HG03575 (cell line): Measurements from ENCODE around the gene CHST9.
"Not testable (repeated sequence)": the region's sequence is repeated elsewhere in the genome, so short reads cannot be mapped to it uniquely, and the experiment has no call there.

Source experiments
- ATAC-seq: cut with Tn5 transposase; IDR thresholded peaks from one replicate; pipeline ENCODE4 v1.9.1; 2021; ENCODE audit not compliant: unreplicated experiment, insufficient number of reproducible peaks, low FRiP score; ENCODE audit errors: extremely low read depth

Gene CHST9

DNA sequence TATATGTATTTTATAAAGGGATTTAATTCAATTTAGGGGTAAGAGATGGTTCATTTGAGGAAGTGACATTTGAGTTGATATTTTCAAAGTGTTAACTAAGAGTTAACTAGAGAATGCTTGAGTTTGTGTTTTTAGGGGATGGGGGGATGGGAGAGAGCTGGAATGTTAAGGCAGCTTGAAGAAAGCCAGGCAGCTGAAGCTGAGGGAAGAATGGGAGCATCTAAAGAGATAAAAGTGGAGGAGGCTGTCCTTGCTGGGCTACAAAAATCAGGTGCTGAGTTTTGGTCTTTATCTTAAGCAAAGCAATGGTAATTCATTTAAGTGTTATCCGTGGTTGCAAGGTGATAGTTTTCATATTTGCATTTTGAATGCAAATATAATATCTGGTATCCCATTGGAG is 9.2 kb downstream of the CHST9 start:
- no peak for ATAC-seq

DNA sequence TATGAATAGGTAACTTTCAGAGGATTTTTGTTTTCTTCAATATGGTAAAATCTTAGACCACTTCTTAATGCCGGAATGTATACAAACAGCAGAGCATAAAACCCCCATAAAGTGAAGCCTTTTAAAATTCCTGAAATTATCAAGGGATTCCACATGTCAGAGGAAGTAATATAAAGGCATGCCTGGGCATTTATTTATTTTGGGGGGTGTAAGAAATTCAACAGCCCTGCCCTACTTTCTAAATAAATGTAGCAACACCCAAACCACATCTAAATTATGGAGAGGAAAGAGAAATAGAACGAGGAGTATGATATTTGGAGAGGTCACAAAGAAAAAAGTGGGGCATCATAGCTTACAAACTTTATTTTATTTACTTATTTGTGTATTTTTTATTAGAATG is 9.9 kb downstream of the CHST9 start:
- ATAC-seq = no peak

DNA sequence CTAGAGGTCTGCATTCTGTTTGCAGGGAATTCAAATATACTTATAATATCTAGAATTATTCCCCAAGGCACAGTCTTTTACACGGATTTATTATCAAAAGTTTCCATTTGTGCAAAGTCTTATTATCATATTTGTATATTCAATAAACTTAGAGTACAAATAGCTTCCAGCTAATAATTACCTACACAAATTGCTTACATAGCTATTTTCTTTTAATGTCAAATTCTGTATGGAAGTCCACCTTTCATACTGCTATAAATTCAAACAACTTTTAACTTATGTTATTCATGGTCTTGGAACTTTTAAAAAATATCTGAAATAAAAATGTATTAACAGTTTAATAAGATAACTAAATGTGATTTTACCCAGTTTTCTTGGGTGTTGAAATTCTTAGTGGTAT is 13.1 kb downstream of the CHST9 start:
- ATAC-seq = no peak

DNA sequence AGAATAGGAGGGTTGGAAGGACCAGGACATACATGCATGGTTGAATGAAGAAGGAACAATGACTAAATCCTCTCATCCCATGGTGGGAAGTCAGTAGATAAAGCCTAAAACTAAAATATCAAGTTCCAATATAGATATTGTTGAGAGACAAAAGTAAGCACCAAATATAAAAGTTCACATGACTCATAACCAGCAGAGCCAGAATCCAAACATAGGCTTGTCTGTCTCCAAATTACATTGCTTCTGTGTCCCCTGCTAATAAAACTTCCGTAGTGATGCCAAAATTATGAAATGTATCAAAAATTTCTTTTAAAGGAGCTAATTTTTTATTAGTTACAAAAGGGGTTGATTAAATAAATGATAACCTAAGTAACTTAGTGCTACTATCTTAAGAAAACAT is 19.7 kb downstream of the CHST9 start:
- no peak for ATAC-seq

DNA sequence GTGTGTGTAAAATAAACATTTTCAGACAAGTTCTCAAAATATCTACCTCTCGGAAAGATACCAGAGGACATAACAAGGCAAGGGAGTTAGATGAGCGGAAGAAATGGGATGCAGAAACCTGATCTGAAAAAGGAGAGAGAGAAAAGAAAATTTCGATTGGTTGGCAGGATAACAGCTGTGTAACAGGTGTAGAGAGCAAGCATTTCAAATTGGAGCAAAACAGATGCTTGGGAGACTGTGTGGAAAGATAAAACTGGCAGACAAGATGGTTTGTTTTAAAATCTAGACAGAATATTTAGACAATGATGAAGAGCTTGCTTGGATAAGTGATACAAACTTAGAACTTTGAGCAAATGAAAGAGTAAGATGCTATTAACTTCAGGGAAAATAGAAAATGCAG is 20.2 kb downstream of the CHST9 start:
- ATAC-seq = no peak

DNA sequence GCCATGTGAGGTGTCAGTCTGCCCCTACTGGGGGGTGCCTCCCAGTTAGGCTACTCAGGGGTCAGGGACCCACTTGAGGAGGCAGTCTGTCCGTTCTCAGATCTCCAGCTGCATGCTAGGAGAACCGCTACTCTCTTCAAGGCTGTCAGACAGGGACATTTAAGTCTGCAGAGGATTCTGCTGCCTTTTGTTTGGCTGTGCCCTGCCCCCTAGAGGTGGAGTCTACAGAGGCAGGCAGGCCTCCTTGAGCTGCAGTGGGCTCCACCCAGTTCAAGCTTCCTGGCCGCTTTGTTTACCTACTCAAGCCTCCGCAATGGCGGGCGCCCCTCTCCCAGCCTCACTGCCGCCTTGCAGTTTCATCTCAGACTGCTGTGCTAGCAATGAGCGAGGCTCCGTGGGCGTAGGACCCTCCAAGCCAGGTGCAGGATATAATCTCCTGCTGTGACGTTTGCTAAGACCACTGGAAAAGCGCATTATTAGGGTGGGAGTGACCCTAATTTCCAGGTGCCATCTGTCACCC is 21.9 kb downstream of the CHST9 start:
- not testable (repeated sequence) for ATAC-seq

DNA sequence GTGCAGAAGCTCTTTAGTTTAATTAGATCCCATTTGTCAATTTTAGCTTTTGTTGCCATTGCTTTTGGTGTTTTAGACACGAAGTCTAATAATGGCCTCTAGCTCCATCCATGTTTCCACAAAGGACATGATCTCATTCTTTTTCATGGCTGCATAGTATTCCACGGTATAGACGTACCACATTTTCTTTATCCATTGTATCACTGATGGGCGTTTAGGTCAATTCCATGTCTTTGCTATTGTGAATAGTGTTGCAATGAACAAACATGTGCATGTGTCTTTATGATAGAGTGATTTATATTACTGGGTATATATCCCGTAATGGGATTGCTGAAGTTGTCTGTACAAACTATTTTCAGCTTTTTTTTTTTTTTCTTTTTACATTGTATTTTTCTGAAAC is 35.9 kb downstream of the CHST9 start:
- not testable (repeated sequence) for ATAC-seq

DNA sequence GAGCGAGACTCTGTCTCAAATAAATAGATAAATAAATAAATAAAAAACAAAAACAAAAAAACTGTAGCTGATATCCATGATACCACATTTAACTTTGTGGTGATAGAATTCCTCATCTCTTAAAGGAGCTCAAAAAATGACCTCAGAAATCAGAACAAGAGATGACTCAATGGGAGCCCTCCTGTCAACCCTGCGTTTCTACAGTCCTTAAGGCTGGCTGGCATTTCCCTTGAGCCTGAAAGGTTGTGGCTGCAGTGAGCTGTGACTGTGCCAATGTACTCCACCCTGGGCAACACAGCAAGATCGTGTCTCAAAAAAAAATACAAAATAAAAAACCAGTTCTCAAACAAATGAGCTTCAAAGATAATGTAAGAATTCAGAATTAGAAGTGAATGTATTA is 40.4 kb downstream of the CHST9 start:
- ATAC-seq = no peak

DNA sequence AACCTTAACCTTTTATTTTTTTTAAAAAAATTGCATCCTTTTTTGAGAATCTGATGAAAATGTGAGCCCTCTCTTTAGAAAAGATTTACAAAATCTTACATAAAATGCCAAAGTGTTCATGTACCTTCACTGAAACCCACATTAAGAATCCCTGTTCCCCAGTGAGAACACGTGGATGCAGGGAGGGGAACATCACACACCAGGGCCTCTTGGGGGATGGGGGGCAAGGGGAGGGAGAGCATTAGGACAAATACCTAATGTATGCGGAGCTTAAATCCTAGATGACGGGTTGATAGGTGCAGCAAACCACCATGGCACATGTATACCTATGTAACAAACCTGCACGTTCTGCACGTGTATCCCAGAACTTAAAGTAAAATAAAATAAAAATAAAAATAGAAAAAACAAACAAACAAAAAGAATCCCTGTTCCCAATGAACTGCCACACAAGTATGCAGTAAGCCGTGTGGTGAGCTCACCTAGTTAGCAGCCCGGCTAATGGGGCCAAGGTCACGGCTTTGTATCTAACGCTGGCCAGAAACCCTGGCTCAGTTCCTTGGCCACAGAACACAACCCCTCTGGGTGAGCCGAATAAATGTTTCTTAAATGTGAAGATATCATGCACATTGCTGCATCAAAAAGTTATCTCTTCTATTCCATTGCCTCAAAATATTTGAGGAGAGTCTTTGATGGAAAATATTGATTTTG is 41.4 kb downstream of the CHST9 start:
- no peak for ATAC-seq

DNA sequence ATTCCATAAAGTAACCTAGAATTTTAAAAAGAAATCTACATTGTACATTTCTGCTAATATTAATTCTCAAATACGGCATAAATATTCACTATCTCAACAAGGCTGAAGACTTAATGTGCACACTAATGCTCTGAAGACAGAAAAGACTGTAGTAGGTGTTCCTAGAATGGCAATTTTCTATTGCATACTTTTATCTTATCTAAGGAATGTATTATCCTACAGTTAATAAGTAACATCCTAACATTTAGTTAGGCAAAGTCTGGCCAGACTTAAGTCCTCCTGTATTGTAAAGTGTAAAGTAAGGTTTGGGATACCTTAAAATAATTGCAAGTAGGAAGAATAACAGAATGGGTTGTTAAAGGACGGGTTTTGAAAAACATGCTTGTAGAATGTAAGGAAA is 42.2 kb downstream of the CHST9 start:
- ATAC-seq = no peak

DNA sequence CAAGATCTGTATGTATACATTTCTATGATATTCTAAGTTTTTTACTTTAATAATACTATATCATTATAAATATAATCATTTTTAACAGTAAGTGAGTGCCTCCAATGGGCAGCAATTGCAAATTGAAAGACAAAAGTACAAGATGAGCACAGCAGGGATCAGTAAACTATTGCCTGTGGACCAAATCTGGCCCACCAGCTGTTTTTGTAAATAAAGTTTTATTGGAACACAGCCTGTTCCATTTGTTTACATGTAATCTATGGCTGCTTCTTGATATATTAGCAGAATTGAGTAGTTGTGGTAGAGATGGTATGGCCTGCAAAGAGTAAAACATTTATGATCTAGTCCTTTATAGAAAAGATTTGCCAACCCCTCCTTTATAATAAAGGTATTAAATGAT is 43.2 kb downstream of the CHST9 start:
- ATAC-seq = no peak

DNA sequence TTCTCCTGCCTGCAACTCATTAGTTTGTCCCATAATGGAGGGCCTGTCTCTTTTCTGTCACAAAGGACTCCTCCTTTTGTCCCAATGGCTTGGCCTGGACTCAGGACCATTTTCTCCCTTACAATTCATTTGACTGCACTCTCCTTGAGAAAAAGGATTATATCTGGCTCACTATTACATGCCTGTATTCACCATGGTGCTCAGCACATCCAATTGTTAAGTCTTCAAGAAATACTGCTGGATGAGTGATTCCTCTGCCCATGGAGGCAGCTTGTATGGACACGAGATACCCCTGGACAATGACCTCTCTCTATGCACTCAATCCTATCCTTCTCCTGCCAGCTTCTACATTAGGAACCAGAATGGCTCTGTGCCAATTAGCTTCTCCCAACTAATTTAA is 47.0 kb downstream of the CHST9 start:
- no peak for ATAC-seq

DNA sequence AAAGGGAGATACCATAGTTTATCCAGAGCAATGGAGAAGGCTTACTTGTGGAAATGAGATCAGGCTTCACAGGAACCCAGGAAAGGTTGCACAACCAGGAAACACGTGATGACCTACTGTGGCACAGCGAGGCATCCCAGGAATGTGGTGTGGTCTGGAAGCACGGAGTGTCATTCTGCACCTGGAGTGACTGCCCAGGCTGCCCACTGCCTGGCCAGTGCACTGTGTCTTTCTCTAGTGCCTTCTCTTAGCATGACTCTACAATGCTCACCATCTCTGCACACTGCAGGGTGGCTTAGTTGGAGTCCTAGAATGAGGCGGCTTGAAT is 48.9 kb downstream of the CHST9 start:
- ATAC-seq = no peak

DNA sequence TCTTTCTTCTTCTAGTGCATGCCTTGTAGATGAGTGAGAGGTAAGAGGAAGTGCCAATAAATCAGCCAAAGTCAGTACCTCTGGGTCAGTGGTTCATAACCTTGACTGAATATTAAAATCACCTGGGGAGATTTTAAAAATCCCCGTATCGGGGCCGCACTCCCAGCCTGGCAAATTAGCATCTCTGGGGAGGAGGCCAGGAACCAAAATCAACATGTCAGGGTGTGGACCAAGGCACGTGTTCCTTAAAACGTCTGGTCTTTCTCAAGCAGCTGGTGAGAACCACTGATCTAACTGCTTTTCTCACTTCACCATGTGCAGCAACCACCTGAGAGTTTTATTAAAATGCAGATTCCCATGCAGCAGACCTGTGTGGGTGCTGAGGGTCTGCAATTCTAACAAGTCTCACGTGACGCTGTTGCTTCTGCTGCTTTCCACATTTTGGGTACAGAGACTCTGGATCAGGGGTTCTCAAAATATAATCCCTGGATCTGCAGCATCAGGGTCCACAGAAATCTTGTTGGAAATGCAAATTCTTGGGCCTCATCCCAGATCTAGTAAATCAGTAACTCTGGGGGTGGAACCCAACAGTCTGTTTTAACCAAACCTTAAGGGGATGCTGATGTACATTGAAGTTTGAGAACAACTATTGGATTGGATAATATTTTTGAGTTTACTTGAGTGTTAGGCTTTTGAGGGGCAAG is 49.5 kb downstream of the CHST9 start:
- no peak for ATAC-seq

DNA sequence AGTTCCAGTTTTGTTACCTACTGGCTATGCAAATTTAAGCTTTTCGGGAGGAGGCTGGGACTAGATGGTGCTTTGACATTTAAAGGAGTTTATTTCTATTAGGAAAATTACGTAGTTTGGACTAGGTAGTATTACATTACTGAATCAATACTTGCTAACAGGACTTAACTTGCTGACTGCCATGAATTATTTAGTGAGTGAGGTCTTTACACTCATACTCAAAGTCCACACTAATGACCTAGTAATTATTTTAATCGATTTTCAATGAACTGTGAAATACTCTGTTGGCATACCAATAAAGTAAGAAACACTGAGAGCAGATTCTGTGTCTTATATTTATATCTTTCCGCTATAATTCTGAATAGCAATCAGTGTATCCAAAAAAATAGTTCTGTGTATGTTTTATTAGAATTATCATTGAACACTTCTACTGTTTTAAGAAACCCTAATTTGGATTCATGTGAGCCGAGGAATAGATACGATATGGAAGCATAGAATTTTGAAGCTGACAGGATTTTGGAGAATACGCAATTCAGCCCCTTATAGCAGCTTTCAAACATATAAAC is 55.0 kb downstream of the CHST9 start:
- no peak for ATAC-seq

DNA sequence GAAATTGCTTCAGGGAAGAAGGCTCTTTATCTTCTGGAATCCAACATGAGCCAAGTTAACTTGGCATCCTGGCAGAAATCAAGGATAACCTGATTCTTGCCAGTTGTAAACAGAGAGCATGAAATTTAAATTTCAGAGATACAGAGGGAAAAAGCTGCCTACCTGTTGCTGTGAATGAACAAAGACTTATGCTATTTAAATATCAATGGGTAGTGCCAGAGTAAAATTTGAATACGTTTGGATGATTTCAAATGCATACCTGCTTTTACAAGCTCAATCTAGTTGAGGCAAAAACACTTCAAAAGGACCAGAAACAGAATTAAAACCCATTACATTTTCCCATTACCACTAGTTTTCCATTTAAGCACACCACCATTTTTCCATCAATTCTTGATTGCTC is 60.9 kb downstream of the CHST9 start:
- ATAC-seq = no peak

DNA sequence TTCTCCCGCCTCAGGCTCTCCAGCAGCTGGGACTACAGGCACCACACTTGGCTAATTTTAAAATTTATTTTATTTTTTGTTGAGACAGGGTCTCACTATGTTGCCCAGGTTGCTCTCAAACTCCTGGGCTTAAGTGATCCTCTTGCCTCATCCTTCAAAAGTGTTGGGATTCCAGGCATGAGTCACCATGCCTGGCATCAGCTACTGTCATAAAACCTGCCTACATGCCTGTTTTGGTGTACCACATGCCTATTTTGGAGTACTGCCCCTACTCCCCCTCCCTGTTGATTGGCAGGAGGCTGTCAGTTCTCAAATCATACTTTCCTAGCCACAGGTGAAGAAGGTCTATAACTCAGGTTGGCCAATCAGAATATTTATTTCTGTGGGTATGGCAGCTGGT is 64.0 kb downstream of the CHST9 start:
- no peak for ATAC-seq

DNA sequence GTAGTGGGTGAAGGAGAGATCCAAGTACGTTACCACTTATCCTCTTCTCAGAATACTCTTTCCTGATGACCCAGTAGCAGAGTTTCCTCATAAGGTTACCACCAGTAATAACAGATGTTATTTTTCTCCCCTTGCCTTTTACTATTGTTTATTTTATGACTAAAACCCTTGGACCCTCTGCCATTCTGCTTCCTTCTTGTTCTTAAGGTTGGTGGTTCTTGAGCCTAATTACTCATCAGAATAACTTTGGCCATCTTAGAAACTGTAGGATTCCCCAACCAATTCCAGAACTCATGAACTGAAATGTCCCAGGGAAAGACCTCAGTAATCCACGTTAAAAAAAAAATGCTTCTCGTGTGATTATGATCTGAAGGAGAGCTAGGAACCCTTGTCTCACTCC is 64.9 kb downstream of the CHST9 start:
- no peak for ATAC-seq

DNA sequence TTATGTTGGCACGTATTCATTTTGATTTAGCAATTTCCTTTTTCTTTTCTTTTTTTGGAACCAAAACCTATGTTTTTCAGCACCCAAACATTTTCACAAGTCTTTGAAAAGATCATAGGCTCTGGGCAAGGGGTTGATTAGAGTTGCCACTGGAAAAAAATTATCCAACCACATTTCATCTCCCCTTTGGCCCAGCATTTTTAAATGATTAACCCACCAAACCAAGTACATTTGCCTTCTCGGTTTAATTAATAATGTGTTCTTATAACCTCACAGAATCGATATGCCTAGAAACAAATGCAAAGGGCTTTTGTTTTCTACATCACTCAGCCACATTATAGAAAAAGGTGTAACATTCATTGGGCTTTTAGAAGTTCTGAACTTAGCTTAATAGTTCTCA is 66.1 kb downstream of the CHST9 start:
- no peak for ATAC-seq

DNA sequence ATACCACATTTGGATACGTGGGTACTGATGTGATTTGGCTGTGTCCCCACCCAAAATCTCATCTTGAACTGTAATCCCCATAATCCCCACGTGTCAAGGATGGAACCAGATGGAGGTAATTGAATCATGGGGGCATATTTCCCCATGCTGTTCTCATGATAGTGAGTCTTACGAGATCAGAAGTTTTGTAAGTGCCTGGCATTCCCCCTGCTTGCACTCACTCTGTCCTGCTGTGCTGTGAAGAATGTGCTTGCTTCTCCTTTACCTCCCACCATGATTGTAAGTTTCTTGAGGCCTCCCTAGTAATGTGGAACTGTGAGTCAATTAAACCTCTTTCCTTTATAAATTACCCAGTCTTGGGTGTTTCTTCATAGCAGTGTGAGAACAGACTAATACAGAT is 70.3 kb downstream of the CHST9 start:
- no peak for ATAC-seq
